Medulla oblongata (tissue), 1 donor: ENCODE results near the gene ZBTB7A.

Experiments
- DNase-seq: peaks from one replicate; pipeline ENCODE4 v3.0.0-alpha.2; 2015; ENCODE audit errors: extremely low spot score

Gene ZBTB7A

DNA sequence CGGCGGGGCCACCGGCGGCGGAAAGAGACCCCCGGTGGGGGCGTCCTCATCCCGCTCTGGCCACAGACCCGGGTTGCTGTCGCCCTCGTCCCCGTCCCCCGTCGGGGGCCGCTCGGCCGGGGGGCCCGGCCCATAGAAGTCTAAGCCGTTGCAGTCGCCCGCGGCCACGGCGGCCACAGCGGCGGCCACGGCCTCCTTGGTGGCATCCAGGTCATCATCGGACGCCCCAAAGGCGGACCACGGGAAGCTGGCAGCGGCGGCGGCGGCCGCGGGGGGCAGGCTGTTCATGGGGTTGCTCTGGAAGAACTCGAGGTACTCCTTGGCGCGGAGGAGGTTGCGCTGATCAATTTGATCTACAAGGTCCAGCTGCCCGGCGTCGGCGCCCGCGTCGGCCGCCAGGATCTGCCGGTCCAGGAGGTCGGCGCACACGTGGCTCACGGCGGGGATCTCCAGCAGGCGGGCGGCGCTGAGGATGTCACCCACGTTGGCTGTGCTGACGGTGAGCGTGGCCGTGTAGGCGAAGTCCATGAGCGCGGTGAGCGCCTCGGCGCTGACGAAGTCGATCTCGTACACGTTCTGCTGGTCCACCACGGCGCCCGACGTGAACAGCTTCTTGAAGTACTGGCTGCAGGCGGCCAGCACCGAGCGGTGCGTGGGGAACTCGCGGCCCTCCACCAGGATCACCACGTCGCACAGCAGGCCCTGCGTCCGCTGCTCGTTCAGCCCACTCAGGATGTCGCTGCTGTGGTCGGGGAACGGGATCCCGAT lies 12.1 kb downstream of the ZBTB7A start:
- no peak for DNase-seq

DNA sequence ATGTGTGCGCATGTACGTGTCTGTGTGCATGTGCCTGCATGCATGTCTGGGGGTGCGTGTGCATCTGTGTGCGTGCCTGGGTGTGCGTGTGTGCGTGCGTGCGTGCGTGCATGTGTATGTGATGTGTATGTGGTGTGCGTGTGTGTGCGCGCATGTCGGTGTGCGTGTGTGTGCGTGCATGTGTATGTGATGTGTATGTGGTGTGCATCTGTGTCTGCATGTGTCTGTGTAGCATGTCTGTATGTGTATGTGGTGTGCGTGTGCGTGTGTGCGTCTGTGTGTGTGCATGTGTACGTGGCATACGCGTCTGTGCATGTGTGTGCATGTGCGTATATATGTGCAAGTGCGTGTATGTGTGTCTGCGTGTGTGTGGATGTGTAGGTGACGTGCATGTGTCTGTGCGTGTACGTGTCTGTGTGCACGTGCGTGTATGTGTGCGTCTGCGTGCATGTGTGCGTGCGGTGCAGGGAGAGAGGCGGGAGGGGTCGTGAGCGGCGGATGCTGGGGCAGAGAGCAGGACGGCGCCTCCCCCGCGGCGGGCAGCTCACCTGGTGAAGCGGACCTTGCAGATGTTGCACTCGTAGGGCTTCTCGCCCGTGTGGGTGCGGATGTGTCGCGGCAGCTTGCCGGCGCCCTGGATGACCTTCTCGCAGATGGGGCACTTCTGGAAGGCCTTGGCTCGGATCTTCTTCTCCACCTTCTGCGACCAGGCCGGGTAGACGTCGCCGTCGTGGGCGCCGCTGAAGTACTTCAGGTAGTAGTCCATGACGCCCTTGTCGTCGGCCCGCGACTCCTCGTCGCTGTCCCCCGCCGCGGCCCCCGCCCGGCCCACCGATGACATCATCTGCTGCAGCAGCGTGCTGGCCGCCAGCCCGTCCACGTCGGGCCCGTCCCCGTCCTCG lies 13.0 kb downstream of the ZBTB7A start:
- no peak for DNase-seq

DNA sequence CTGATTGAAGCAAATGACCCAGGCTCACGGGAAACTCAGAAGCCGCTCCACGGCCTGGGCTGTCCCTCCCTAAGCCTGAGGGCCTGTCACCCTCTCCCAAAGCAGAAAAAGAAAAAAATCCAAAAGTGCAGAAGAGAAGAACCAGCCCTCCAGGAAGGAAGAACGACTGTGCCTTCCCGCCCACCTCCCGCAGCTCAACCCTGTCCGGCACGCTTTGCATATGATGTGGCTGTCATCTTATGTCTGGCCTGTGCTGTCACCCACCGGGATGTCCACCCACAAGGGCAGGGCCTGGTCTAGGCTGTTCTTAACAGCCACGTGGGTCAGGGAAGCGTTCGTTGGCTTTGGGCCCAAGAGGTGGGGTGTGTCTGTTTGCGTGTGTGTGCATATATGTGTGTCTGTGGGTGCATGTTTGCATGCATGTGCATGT lies 13.7 kb downstream of the ZBTB7A start:
- DNase-seq = no peak

DNA sequence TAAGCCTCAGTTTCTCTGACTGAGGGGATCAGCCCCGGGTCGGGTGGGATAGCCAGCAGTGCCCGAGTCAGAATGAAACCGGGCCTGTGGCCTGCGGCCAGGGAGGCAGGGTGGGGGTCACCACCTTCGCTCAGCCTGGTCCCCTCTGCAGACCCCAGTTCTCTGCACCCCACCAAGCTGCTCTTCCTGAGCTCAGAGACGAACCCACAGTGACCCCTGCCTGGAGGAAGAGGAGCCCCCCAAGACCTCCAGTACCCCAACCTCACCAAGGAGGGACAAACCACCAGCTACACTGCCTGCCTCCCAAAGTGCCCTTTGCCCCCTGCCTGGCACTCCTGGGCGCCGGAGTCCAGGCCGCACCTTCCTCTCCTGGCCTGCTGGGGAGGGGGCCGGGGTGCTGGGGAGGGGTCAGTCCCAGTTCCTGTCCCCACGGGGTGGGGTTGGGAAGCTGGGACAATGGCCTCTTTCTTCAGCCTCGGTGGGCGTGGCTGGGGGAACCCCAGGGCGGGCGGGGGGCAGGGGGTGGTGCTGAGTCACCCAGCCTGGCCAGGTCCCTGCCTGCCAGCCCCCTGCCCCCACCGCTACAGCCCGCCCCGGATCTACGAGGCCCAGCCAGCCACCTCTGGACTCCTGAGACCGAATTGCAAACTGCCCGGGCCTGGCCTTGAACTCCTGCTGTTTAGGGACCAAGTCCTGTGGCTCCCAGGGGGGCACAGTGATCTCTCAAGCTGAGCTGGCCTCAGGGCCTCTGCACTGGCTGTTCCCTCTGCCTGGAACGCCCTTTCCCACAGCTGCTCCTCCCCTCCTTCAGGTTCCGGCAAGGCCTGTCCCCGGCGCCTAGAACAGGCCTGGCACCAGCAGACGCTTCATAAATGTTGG lies 14.3 kb downstream of the ZBTB7A start:
- DNase-seq = no peak

DNA sequence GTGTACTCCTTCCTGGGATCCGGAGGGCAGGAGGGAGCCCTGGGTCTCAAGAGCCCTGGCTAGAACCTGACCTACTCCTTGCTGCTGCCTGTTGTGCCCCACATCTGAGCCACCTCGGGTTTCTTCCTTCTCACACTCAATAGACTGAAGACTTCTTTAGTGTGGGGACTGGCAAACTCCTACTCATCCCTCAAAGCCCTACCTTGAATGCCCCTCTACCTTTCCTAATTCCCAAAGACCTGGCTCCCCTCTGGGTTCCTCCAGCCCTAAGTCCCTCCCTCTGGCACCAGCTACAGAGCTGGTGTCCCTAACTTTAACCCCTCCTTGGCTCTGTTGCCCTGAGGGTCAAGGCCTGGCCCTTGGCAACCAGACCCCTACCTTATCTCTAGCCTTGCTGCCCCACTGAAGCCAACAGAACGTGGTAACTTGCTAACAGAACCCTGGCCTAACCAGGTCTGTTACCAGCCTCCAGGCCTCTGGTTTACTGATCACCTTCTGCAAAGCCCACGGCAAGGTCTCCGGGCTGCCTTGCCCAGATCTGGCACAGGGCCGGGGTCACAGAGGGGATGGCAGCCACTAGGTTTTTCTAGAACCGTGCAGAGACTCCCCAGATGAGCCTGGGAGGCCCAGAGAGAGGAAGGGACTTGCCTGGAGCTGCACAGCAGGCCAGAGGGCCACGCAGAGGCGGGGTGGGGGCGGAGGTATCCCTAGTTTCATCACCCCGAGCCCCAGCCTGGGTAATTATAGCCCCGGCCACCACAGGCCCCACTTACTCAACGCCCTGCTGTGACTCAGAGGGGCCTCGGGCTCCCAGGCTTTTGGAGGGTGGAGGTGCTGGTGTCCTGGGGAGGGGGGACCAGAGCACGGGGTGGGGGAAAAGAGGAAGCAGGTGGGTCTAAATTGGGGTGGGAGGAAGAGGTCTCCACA lies 15.3 kb downstream of the ZBTB7A start:
- no peak for DNase-seq

DNA sequence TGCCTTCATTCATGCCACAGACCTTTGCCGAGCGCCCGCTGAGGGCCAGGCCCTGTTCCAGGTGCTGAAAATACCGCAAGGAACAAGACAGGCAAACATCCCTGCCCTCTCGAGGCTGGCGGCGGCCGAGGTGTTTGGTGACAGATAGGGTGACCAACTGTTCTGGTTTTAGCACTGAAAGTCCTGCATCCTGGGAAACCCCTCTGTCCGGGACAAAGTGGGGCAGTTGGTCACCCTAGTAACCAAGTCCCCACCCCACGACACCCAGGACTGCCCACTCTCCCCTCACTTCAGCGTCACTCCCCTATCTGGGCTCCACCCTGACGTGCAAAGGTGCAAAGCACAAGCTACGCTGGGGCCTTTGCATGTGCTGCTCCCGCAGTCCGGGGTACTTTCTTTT lies 17.3 kb downstream of the ZBTB7A start:
- DNase-seq = no peak

DNA sequence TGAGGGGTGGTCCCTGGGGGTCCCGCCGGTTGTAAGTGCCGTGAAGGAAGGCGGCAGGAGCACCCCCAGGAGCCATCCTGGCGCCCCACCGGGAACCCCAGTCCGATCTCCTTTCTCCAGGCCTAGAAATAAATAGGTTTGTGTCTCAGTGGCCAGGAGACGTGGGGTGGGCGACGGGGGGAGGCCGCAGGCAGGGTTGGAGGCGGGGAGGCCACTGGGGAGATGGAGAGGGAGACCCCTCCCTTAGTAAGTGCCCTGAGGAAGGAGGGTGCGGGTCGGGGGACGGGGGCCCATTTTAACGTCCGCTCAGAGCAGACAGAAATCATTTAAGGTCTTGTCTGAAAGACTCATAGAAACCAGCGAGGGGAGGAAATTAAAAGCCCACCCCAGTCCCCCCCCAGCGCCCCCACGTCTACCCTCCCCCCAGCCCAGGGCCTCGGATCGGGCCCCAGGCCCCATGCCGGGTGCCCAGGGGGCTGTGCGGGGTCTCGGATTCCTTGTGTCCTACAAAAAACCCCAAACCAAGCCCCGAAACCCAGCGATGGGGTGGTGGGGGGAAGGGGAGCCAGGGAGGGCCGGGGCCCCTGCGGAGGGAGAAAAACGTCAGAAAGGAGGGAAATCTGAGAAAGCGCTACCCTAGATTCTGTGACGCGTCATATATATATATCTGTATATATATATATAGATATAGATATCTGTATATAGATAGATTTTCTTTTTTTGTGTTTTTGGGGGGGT lies 19.6 kb downstream of the ZBTB7A start:
- DNase-seq = no peak

DNA sequence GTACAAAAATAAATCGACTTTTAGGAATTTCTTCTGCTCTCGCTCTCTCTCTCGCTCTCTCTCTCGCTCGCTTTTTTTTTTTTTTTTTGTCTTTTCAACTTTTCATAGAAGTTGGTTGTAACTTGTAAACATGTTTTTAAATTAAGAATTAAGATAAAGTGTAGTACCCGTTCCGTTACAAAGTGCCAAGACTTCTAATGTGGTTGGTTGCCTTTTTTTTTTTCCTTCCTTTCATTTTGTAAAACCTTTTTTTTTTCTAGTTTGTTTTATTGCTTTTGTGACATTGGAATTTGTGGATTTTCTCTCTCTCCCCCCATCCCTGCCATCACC lies 20.4 kb downstream of the ZBTB7A start:
- DNase-seq = no peak

DNA sequence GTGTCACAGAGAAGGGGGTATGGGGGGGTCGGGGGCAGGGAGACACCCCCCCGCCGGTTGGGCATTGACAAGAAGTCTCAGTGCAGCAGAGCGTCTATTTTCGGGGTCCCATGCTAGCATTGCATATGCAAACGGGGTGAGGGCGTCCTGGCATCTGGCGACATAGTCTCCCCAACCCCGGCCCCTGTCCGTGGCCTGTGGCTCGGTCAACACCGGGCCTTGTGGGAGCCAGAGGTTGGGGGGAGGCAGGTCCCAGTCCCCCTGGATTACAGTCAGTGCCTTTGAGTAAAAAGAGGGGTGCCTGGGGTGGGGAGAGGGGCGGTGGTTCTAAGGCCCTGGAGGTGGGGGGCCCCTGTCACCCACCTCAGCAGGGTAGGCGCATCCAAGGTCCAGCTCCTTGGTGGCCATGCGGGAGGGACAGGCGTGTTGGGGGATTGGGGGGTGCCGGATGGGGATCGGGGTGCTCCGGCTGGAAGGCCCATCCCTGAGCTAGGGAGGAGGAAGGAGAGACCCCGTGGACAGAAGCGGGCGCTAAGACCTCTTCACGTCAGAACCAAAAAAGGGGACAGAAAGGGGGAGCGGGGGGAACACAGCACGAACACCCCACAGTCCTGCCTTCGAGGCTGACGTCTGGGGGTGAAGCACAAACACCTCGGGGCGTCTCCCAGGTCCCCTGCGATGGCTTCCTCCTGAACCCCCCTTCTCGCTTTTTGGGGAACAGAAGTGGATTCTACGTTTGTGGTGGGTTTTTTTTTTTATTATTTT lies 20.9 kb downstream of the ZBTB7A start:
- DNase-seq = no peak

DNA sequence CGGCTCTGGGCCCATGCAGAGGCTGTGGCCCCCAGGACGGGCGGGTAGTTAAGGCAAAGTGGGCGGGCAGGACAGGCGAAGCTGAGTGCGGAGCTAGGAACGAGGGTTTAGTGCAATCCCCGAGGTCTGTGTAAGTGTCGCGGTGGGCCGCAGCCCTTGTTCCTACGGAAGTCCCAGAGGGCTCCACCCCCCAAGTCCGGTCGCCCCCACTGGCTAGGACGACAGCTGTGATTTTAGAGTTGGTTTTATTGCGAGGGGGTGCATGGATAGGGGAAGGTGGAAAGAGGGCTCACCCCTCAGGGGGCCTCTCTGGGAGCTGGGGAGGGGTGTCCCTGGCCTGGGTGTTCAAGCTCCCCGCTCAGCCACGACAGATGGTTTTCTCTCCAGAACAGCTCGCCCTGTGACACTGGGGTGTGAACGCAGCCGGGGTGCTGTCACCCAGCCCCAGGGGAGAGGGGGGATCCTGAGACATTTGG lies 21.7 kb downstream of the ZBTB7A start:
- no peak for DNase-seq

DNA sequence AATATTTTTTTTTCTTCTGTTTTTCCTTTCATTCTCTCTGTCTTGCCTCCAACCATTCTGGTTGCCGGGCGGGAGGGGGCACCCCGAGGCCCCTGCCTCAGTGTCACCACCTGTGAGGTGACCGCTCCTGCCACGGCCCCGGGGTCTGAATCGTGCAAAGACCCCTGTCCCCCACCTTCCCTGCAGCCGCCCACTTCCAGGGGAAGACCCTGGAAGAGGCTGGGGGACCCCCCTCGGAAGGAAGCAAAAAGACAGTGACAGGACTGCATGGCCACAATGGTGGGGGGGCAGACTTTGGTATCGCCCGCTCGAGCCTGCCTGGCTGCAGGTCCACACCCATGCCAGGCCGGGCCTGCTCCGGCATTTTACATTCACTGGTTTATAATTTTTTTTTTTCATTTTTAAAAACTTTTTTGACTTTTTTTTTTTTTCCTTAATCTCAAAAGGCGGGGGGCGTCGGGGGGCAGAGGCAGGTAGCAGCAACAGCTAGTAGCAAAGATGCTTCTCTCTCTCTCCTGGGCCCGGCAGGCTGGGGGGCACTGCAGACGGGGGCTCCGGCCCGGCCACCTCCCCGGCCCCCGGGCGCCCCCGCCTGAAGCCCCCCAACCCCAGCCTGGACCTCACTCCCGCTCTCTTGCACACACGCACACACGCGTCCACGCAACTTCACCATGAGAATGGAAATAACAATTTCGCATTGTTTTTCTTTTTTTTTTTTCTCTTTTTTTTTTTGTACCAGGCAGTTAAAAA lies 22.6 kb downstream of the ZBTB7A start:
- DNase-seq = no peak

DNA sequence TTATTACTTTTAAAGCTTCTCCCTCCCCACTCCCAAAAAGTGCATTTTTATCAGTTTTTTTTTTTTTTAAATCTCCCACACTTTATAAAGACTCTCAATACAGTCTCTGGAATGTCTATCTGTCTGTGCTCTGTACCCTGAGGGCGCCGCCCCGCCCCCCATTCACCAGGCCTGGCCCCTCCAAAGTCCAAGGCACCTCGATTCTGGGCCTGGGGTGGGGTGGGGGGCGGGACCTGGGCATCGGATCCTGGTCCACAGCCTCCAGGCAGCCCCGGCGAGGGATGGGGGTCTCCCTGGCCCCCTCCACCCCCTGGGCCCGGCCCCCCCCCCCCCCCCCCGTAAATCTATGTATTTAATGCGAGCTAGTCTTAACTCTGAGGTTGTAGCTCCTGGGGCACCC lies 23.3 kb downstream of the ZBTB7A start:
- DNase-seq = no peak

DNA sequence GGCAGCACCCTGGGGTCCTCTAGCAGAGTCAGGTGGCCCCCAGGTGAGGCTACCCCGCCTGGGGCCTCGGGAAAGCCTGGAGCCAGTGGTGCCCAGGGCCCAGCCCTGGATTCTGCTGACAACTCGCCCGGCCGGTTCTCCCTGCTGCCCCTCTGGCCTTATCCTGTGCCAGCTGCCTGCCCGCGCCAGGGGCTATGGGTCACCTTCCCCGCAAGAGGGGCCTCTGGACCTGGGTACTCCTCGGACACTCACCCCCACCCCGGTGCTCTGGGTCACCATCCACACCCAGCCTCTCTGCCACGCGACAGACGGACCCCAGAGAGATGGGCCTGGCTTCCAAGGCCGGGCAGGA lies 24.0 kb downstream of the ZBTB7A start:
- DNase-seq = no peak

DNA sequence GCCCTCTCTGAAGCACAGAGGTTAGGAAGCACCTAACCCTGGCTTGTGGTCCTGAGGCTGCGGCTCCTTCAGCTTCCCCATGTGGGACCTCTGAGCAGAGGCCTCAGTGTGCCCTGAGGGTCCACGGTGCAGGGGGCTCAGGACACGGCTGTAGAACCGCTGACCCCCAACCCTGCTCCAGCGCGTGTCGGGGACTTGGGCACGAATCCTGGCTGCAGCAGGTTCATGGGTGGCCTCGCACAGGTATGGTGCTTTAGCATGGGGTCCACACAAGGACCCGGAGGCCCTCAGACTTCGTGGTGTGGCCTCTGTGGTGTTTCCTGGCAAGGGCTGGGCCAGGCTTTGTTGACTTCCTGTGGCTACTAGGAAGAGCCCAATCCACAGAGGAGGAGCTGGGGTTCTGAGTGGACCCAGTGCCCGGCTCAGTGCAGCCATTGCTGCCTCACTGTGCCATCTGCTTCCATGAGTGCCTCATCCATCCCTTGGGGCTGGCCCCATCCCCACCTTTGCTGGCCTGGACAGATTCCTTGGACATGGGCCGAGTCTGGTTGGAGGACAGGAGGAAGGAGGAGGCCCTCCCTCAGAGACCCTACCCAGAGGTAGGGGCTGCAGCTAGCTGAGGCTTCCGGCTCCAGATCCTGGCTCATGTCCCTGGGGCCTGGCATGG lies 24.5 kb downstream of the ZBTB7A start:
- no peak for DNase-seq

DNA sequence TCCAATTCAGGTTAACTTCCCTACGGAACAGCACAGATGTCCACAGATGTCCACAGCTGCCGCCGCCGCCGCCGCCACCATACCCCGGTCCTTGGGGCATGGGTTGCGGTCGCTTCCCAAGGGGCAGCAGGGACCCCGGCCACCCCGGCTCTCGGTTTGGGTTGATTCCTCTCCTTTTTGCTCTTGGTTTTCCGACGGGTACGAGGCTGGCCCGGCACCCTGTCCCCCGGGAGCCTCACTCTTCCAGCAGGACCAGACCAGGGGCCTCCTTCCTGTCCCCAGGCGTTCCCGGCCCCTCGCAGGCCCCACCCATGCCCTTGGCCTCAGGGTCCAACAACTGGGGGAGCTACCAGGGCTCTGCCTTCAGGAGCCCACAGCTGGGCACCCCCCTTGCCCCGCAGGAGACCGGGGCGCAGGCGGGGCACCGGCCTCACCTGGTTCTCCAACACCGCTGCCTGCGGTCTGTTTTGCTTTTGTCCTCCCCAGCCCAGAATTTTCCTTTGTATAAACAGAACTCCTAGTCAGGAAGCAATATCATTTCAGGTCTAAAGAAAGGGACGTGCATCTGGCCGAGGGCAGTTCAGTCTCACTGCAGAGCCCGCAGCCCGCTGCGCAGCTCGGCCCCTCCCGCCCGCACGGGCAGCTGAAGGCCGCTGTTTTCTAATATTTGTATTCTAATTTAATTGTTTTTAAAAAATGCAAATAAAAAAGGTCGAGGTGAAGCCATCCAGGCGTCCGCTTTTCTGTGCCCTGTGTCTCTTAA lies 27.9 kb downstream of the ZBTB7A start:
- no peak for DNase-seq

DNA sequence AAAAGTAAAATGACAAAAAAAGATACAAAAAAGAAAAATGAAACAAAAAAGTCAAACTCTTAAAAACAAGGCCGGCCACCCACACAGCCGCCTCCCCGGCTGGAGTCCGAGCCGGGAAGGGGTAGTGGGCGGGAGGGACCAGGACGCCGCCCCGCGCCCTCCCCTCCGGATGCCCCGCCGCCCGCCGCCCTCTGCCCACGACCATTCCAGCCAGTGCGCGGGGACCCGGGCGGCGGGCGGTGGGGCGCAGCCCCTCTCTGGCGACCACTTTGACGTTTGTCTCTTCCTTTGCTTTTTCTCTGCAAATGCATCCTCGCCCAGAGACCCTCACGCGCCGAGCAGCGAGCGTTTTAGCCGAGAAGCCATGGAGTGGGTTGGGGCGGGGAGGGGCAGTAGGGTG lies 28.6 kb downstream of the ZBTB7A start:
- DNase-seq = no peak

DNA sequence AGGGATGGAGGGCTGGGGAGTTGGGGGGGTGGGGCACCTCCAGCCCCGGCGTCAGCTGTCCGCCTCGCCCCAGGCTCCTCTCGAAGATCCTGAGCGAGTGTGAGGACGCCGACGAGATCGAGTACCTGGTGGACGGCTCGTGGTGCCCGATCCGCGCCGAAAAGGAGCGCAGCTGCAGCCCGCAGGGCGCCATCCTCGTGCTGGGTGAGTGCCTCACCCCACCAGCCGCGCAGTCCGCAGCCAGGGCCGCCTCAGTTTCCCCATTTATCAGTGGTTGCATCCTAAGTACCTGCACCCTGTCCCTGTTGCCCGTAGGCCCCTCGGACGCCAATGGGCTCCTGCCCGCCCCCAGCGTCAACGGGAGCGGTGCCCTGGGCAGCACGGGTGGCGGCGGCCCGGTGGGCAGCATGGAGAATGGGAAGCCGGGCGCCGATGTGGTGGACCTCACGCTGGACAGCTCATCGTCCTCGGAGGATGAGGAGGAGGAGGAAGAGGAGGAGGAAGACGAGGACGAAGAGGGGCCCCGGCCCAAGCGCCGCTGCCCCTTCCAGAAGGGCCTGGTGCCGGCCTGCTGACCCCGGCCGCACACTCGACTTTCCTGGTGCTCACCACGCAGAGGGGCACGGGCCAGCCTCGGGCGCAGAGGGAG lies 29.3 kb downstream of the ZBTB7A start:
- no peak for DNase-seq
